A673 (cell line): ENCODE results near the gene MCM8. TPM values are rescaled to one million over a fixed set of nuclear protein-coding genes. Genes with fewer than 3 reads are reported as not detected.

ENCODE experiments used
- BruUV-seq: library from RNA; stranded (reverse); fragments of 400-500 nt; replicated peaks from 2 replicates; lab custom pipeline; 2021; lab: Mats Ljungman, UMichigan
- CTCF ChIA-PET: fragments of 300-600 bp; sonication (Branson Sonifier 250); formaldehyde crosslinking; loops from one replicate; lab custom pipeline; 2022; ENCODE audit warnings: antibody characterized with exemption; lab: Charles Lee
- POLR2A ChIA-PET: fragments of 300-600 bp; sonication (Branson Sonifier 250); formaldehyde crosslinking; loops from one replicate; lab custom pipeline; 2022; ENCODE audit warnings: antibody characterized with exemption; ENCODE audit not compliant: low non-redundant PET; lab: Charles Lee
- DNase-seq: peaks from one replicate; pipeline ENCODE4 v3.0.0-alpha.2; 2015; ENCODE audit warnings: low spot score
- H3K27ac ChIP-seq: fragments of 200-600 bp; sonication (generic); 2 replicates; pipeline ENCODE4 v1.5.1; 2016; ENCODE audit warnings: mixed run types, low read depth, mild to moderate bottlenecking, mixed read lengths, antibody characterized with exemption, low read length; ENCODE audit not compliant: poor library complexity, severe bottlenecking
- H3K27me3 ChIP-seq: fragments of 200-600 bp; sonication (generic); replicated peaks from 2 replicates; pipeline ENCODE4 v1.6.1; 2017; ENCODE audit warnings: mixed run types, low read depth, mild to moderate bottlenecking, mixed read lengths, antibody characterized with exemption, low read length; ENCODE audit not compliant: insufficient read depth, poor library complexity
- H3K36me3 ChIP-seq: fragments of 200-600 bp; sonication (generic); 2 replicates; pipeline ENCODE4 v1.6.1; 2016; ENCODE audit warnings: mixed run types, mild to moderate bottlenecking, mixed read lengths, antibody characterized with exemption, low read length; ENCODE audit not compliant: insufficient read depth, poor library complexity, severe bottlenecking
- H3K4me1 ChIP-seq: fragments of 200-600 bp; sonication (generic); 2 replicates; pipeline ENCODE4 v1.6.1; 2017; ENCODE audit warnings: mixed run types, mild to moderate bottlenecking, mixed read lengths, antibody characterized with exemption, low read length; ENCODE audit not compliant: insufficient read depth, poor library complexity, severe bottlenecking
- H3K4me3 ChIP-seq: fragments of 200-600 bp; sonication (generic); 2 replicates; pipeline ENCODE4 v1.5.1; 2016; ENCODE audit warnings: low read depth, mixed run types, mild to moderate bottlenecking, mixed read lengths, low read length; ENCODE audit not compliant: poor library complexity, severe bottlenecking
- H3K9me3 ChIP-seq: fragments of 200-600 bp; sonication (generic); 2 replicates; pipeline ENCODE4 v1.6.1; 2016; ENCODE audit warnings: mixed run types, low read depth, mild to moderate bottlenecking, mixed read lengths, antibody characterized with exemption, low read length; ENCODE audit not compliant: poor library complexity, severe bottlenecking
- CTCF ChIP-seq: fragments of 300-800, 200-600 bp; sonication (generic); conservative IDR thresholded peaks from 2 replicates; pipeline ENCODE4 v1.5.1; 2017; ENCODE audit warnings: low read depth, mild to moderate bottlenecking, antibody characterized with exemption, low read length, moderate library complexity, mixed read lengths
- EZH2 ChIP-seq: fragments of 200-600 bp; sonication (generic); IDR thresholded peaks from 2 replicates; pipeline ENCODE4 v1.6.1; 2017; ENCODE audit warnings: borderline replicate concordance, low read depth, mild to moderate bottlenecking, mixed read lengths, antibody characterized with exemption, low read length; ENCODE audit not compliant: poor library complexity, severe bottlenecking
- intact Hi-C: fragments of 100-400 bp; cut with micrococcal nuclease; formaldehyde crosslinking; loops from one replicate; pipeline ENCODE4 v1.10.0; 2022; ENCODE audit not compliant: unreplicated experiment
- total RNA-seq: library from RNA; stranded (reverse); gene quantifications from 2 replicates; pipeline ENCODE4 v1.2.3, GENCODE V29; 2021

Gene MCM8
- total RNA-seq, 1 experiment from 2014 or later: 56.4 TPM

- H3K4me1 ChIP-seq: no peaks in the 10 kb centered on the region
- no peak overlapping the region for H3K27ac ChIP-seq
- ChIA-PET CTCF (no interaction called here), POLR2A (no interaction called here)
- no peaks in the 10 kb centered on the region for H3K27me3 ChIP-seq
- TF ChIP-seq EZH2 (no peak), CTCF (no peak)
- H3K36me3 ChIP-seq: peaks cover 30% of the 10 kb centered on the region
- no peak overlapping the region for H3K4me3 ChIP-seq
- intact Hi-C loops: no loop called here
- DNase-seq: no peak
- peaks cover 1% of the 10 kb centered on the region for H3K9me3 ChIP-seq
- BruUV-seq: no TSS peak
Observed at GRCh38 chr20:6017880-6018279, 67.4 kb downstream of the MCM8 start.

GRCh38 chr20:6024768-6025167, 74.3 kb downstream of the MCM8 start:
- CTCF ChIA-PET: no interaction called here

GRCh38 chr20:6026051-6026450, 75.6 kb downstream of the MCM8 start:
- H3K27me3 ChIP-seq: no peaks in the 10 kb centered on the region
- ChIA-PET CTCF (no interaction called here), POLR2A (no interaction called here)
- no peaks in the 10 kb centered on the region for H3K4me1 ChIP-seq
- H3K27ac ChIP-seq: no peak overlapping the region
- no peak for DNase-seq
- peaks cover 44% of the 10 kb centered on the region for H3K36me3 ChIP-seq
- intact Hi-C loops: no loop called here
- BruUV-seq: no TSS peak
- peaks cover 15% of the 10 kb centered on the region for H3K9me3 ChIP-seq
- no peak for TF ChIP-seq CTCF
- TF ChIP-seq EZH2: no peak
- no peak overlapping the region for H3K4me3 ChIP-seq

More at GRCh38 chr20:6024768-6025167, 74.3 kb downstream of the MCM8 start:
- no peak overlapping the region for H3K27ac ChIP-seq
- H3K27me3 ChIP-seq: no peaks in the 10 kb centered on the region
- intact Hi-C loops: no loop called here
- TSS peak; percentile 2 for BruUV-seq
- H3K36me3 ChIP-seq: peaks cover 44% of the 10 kb centered on the region
- H3K4me3 ChIP-seq: no peak overlapping the region
- no peak for TF ChIP-seq EZH2
- TF ChIP-seq CTCF: no peak
- peaks cover 15% of the 10 kb centered on the region for H3K9me3 ChIP-seq
- no peak for DNase-seq
- H3K4me1 ChIP-seq: no peaks in the 10 kb centered on the region
- POLR2A ChIA-PET: interaction anchor here (0.6 kb wide), 1 partner anchor 63 kb away, joined by 4 read pairs; no protein-coding TSS in a partner anchor
